A673 (cell line): ENCODE results near the gene GALNT2.

Experiments
- EZH2 ChIP-seq: fragments of 200-600 bp; sonication (generic); IDR thresholded peaks from 2 replicates; pipeline ENCODE4 v1.6.1; 2017; ENCODE audit warnings: borderline replicate concordance, low read depth, mild to moderate bottlenecking, mixed read lengths, antibody characterized with exemption, low read length; ENCODE audit not compliant: poor library complexity, severe bottlenecking
- TF ChIP-seq, protein P1 (sequence below): fragments of 300-800, 200-600 bp; sonication (generic); conservative IDR thresholded peaks from 2 replicates; pipeline ENCODE4 v1.5.1; 2017; ENCODE audit warnings: low read depth, mild to moderate bottlenecking, antibody characterized with exemption, low read length, moderate library complexity, mixed read lengths

DNA sequence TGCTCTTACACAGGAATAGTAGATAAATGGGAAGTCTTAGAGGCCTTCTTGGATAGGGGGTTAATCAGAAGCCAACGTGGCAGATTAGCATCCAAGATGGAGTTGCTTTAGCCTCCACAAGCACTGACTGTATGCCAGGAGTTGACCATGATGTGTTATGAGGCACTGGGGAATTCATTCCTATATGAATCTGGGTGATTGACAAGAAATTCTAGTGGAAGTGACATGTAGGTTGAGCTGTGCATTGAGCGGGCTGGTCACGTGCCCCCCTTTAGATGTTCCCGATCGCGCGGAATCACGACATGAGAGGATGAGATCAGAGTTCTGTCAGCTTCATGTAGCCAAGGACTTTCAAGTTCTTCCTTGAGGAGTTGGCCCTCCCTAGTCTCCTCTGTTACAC is 31.7 kb downstream of the GALNT2 start:
- TF ChIP-seq, protein P1, sequence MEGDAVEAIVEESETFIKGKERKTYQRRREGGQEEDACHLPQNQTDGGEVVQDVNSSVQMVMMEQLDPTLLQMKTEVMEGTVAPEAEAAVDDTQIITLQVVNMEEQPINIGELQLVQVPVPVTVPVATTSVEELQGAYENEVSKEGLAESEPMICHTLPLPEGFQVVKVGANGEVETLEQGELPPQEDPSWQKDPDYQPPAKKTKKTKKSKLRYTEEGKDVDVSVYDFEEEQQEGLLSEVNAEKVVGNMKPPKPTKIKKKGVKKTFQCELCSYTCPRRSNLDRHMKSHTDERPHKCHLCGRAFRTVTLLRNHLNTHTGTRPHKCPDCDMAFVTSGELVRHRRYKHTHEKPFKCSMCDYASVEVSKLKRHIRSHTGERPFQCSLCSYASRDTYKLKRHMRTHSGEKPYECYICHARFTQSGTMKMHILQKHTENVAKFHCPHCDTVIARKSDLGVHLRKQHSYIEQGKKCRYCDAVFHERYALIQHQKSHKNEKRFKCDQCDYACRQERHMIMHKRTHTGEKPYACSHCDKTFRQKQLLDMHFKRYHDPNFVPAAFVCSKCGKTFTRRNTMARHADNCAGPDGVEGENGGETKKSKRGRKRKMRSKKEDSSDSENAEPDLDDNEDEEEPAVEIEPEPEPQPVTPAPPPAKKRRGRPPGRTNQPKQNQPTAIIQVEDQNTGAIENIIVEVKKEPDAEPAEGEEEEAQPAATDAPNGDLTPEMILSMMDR = no peak
- TF ChIP-seq EZH2 = no peak
